Hematopoietic multipotent progenitor cell treated with erythropoietin and hydrocortisone succinate and interleukin-3 and kit ligand, for 15 days (in vitro differentiated cells): ENCODE data around the gene MAPK8IP3.

Source experiments
- DNase-seq: peaks from one replicate; pipeline ENCODE4 v3.0.0-alpha.2; 2015; ENCODE audit warnings: low spot score

MAPK8IP3 gene, protein sequence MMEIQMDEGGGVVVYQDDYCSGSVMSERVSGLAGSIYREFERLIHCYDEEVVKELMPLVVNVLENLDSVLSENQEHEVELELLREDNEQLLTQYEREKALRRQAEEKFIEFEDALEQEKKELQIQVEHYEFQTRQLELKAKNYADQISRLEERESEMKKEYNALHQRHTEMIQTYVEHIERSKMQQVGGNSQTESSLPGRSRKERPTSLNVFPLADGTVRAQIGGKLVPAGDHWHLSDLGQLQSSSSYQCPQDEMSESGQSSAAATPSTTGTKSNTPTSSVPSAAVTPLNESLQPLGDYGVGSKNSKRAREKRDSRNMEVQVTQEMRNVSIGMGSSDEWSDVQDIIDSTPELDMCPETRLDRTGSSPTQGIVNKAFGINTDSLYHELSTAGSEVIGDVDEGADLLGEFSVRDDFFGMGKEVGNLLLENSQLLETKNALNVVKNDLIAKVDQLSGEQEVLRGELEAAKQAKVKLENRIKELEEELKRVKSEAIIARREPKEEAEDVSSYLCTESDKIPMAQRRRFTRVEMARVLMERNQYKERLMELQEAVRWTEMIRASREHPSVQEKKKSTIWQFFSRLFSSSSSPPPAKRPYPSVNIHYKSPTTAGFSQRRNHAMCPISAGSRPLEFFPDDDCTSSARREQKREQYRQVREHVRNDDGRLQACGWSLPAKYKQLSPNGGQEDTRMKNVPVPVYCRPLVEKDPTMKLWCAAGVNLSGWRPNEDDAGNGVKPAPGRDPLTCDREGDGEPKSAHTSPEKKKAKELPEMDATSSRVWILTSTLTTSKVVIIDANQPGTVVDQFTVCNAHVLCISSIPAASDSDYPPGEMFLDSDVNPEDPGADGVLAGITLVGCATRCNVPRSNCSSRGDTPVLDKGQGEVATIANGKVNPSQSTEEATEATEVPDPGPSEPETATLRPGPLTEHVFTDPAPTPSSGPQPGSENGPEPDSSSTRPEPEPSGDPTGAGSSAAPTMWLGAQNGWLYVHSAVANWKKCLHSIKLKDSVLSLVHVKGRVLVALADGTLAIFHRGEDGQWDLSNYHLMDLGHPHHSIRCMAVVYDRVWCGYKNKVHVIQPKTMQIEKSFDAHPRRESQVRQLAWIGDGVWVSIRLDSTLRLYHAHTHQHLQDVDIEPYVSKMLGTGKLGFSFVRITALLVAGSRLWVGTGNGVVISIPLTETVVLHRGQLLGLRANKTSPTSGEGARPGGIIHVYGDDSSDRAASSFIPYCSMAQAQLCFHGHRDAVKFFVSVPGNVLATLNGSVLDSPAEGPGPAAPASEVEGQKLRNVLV (N-terminal part only)

GRCh38 chr16:1705688-1706385 lies at the start of gene MAPK8IP3:
TSS of gene MAPK8IP3 (plus strand) at chr16:1706195. CDS start at chr16:1706340, 145 bp downstream.
- peak; percentile 94 for DNase-seq

DNA sequence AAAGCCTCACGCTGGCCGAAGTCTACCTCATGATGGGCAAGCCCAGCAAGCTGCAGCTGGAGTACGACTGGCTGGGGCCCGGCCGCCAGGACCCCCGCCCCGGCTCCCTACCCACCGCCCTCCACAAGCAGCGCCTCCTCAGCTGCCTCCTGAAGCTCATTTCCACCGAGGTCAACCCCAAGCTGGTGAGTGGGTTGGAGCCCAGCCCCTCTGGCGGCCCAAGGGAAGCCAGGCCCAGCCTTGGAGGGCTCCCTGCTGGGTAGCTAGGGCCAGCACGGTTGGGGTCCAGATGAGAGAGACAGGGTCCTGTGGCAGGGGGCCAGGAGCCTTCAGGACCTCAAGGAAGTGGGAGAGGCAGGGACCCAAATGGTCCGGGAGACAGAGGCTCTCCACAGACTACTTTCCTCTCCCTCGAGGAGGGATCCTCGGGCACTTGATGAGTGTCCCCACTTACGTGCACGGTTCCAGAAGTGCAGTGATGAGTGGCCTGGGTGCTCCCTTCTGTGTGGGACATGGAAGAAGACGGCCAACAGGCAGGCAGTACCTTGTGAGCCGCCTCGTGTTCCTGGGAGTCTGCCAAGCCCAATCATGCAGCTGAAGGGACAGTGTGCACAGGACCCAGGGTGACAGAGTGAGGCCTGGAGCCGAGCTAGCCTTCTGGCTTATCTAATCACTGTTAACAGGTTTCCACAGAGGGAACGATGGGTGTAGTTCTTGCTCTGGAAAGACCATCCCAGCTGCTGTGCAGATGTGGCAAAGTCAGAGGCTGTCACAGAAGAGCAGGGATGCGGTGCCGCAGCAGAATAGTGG lies 49.0 kb upstream of the MAPK8IP3 start:
- peak; percentile 68 for DNase-seq

GRCh38 chr16:1657841-1658240 lies 48.2 kb upstream of the MAPK8IP3 start:
- no peak for DNase-seq

GRCh38 chr16:1659031-1659430 lies 47.0 kb upstream of the MAPK8IP3 start:
- no peak for DNase-seq

- no peak for DNase-seq
Observed at GRCh38 chr16:1661826-1662225, 44.2 kb upstream of the MAPK8IP3 start.

DNA sequence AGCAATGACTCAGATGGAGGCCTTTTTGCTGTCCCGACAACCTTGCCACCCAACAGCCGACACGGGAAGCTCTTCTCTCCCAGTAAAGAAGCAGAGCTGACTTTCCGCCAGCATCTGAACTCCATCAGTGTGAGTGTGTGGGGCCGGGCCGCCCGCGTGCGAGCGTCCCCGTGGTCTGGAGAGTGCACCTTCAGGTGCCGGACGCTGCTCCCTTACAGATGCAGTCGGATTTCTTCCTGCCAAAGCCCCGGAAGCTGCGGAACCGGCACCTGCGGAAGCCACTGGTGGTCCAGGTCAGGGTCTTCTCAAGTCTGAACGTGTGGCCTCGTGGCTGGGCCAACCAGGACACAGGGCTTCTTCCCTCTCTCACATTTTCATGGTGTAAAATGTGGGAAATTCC lies 43.5 kb upstream of the MAPK8IP3 start:
- DNase-seq: no peak

- DNase-seq: no peak
Observed at GRCh38 chr16:1665829-1666228, 40.2 kb upstream of the MAPK8IP3 start.

GRCh38 chr16:1666316-1666715 lies 39.7 kb upstream of the MAPK8IP3 start:
- DNase-seq: no peak

DNA sequence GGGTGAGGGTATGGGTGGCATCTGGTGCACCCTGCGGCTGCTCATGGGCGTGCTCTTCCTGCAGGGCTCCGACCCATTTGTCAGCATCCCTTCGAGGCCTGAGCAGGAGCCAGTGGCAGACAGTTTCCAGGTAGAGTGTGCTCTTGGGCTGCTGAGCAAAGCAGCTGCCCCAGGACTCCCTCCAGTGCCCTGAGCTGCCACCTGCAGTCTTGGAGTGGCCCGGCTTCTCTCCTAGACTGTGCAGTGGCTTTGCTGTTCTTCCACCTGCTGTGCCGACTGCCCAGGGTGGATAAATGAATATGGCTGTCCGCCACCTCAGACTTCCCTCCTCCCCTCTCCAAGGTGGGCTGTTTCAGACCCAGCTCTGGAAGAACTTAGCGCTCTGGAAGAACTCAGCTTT lies 38.7 kb upstream of the MAPK8IP3 start:
- no peak for DNase-seq

GRCh38 chr16:1667916-1668315 lies 38.1 kb upstream of the MAPK8IP3 start:
- DNase-seq: no peak

GRCh38 chr16:1668612-1669319 lies 37.2 kb upstream of the MAPK8IP3 start:
- no peak for DNase-seq

- DNase-seq: no peak
Observed at GRCh38 chr16:1669698-1670097, 36.3 kb upstream of the MAPK8IP3 start.

DNA sequence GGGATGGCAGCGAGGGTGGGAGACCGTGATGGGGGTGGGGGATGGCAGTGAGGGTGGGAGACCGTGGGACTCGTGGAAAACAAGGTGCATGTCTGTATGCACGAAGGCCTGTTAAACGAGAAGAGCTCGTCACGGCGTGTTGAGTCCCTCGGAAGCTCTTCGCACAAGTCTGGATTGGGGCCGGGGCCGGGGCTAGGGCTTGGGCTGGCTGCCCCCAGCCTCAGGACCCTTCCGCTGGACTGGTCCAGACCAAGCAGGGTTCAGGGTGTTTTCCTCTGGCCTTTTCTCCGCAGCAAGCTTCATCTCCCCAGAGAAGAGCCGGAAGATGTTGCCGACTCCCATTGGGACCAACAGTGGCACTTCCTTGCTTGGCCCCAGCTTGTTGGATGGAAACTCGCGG lies 35.6 kb upstream of the MAPK8IP3 start:
- DNase-seq: no peak

DNA sequence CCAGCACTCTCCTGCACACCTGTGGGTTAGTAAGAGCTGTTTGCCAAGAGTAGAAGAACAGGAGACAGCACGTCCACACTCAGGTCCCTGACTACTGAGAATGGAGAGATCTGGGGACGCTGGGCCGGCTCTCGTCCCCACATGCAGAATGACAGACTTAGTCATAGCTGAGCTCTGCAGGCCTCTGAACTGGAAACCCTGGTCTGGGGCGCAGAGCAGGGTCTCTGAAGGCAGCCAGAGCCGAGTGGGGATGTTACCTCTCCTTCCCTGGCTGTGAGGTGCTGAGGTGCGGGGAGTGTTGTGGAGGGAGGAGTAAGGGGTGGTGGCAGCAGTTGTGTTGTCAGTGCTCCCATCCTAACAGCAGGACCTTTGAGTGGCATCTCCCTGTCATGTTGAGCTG lies 35.1 kb upstream of the MAPK8IP3 start:
- no peak for DNase-seq

GRCh38 chr16:1673424-1674151 lies 32.4 kb upstream of the MAPK8IP3 start:
- no peak for DNase-seq

- DNase-seq: no peak
Observed at GRCh38 chr16:1674306-1674705, 31.7 kb upstream of the MAPK8IP3 start.

DNA sequence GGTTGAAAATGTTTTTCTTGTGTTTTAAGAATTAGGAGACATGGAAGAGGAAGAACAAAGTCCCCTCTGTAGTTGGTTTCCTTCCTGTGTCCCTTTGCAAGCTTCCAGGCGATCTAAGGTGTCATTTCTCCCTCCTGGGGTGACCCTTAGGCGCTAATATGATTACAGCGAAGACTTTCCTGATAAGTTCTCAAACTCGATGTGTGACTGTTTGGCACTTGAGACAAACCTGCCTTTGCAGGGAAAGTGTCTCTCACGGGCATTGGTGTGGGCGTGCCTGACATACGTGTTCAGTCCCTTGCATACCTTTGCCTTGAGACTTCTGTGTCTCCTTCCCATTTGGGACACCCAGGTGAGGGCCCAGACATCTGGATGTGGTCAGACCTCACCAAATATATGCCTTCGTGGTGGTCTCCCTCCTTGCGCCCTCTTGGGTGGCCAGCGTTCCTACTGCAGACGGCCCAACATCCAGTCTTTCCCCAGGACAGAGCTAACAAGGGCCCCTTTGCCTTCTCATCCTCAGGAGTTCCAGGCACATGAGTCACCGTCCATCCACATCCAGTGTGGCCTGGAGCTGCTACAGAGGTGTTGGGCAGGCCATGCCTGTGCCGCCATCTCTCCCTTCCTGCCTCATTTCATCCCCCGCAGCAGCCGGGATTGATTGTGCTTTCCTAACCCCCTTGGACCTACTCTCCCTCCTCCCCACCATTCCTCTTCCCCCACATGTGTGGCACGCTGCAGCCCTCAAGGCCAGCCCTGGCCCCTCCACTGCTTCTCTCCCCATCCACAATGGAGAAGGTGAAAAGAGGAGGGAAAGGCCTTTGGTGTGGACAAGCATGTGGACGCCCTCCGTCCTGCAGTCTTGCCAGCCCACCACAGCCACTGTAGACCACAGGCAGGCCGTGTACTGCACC lies 31.0 kb upstream of the MAPK8IP3 start:
- no peak for DNase-seq

DNA sequence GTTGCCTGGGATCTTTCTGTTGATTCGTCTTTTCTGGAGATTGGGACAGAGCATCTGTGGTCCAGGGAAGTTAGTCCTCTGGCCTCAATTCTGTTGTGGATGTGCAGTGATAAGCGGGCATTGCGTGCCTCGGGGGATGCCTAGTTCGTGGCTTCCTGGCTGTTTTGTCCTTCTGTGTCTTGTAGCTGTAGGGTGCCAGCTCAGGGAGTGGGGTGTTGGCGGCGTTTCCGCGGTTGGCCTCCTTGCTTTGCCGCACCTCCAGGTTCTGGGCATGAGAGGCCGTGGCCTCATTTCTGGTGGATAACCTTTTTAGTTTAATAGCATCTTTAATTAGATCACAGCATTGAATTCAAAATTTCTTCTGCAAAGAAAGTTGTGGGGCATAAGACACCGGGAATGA lies 29.3 kb upstream of the MAPK8IP3 start:
- DNase-seq: no peak
